ENCODE data around the gene CHAF1A.

The CHAF1A gene

GRCh38 chr19:4401769-4402170 is 670 bp upstream of the CHAF1A start:
- Histone ChIP-seq H4K20me1 (ENCODE audit: low read depth, low read length) (peaks cover 10% of the 10 kb centered on the region; the same call in 1 of the 2 replicates), H3K27ac (ENCODE audit: low read depth, low read length) (peak overlapping the region; percentile 62)

GRCh38 chr19:4403005-4403761 is 743 bp downstream of the CHAF1A start:
- Histone ChIP-seq H2AFZ (ENCODE audit: low read depth, low read length, severe bottlenecking) (no peak overlapping the region), H4K20me1 (ENCODE audit: low read depth, low read length) (peaks cover 10% of the 10 kb centered on the region; the same call in 1 of the 2 replicates), H3K79me2 (ENCODE audit: insufficient read depth, low read length) (peaks cover 76% of the 10 kb centered on the region), H3K4me3 (ENCODE audit: insufficient read depth, low read length, poor library complexity, severe bottlenecking) (peak overlapping the region; percentile 98), H3K36me3 (ENCODE audit: low read length) (peaks cover 13% of the 10 kb centered on the region; the same call in 1 of the 2 replicates), H3F3A (ENCODE audit: insufficient read depth) (peaks cover 8% of the 10 kb centered on the region; the same call in 1 of the 2 replicates), H3K4me2 (ENCODE audit: low read depth, low read length, poor library complexity, severe bottlenecking) (peak overlapping the region; percentile 80), H3K27me3 (ENCODE audit: low read length) (no peaks in the 10 kb centered on the region), H3K9me3 (ENCODE audit: insufficient read depth, low read length) (no peaks in the 10 kb centered on the region), H3K27ac (ENCODE audit: low read depth, low read length) (peak overlapping the region; percentile 71), H3K9me2 (replicated peaks; ENCODE audit: insufficient read depth, low read length) (no peaks in the 10 kb centered on the region), H3K9ac (ENCODE audit: low read length) (peak overlapping the region; percentile 99)
- no peak for TF ChIP-seq CTCF (IDR thresholded peaks at IDR 0.05; ENCODE audit: insufficient read depth, low read length, poor library complexity, severe bottlenecking)
- no peak for TF ChIP-seq EZH2phosphoT487 (conservative IDR thresholded peaks at IDR 0.05; ENCODE audit: low read length)

More at GRCh38 chr19:4401769-4402170, 670 bp upstream of the CHAF1A start:
- Histone ChIP-seq H3K9me3 (ENCODE audit: insufficient read depth, low read length) (no peaks in the 10 kb centered on the region), H3K9me2 (replicated peaks; ENCODE audit: insufficient read depth, low read length) (no peaks in the 10 kb centered on the region), H3K9ac (ENCODE audit: low read length) (peak overlapping the region; percentile 99), H3K4me2 (ENCODE audit: low read depth, low read length, poor library complexity, severe bottlenecking) (peak overlapping the region; percentile 84), H3F3A (ENCODE audit: insufficient read depth) (peaks cover 8% of the 10 kb centered on the region; the same call in 1 of the 2 replicates), H3K36me3 (ENCODE audit: low read length) (peaks cover 13% of the 10 kb centered on the region; the same call in 1 of the 2 replicates), H3K4me3 (ENCODE audit: insufficient read depth, low read length, poor library complexity, severe bottlenecking) (peak overlapping the region; percentile 59), H2AFZ (ENCODE audit: low read depth, low read length, severe bottlenecking) (no peak overlapping the region), H3K27me3 (ENCODE audit: low read length) (no peaks in the 10 kb centered on the region), H3K79me2 (ENCODE audit: insufficient read depth, low read length) (peaks cover 76% of the 10 kb centered on the region)
- TF ChIP-seq CTCF (IDR thresholded peaks at IDR 0.05; ENCODE audit: insufficient read depth, low read length, poor library complexity, severe bottlenecking) (no peak), EZH2phosphoT487 (conservative IDR thresholded peaks at IDR 0.05; ENCODE audit: low read length) (no peak)

- Histone ChIP-seq H3K4me2 (ENCODE audit: low read depth, low read length, poor library complexity, severe bottlenecking) (no peak overlapping the region), H3F3A (ENCODE audit: insufficient read depth) (peaks cover 8% of the 10 kb centered on the region; the same call in 1 of the 2 replicates), H4K20me1 (ENCODE audit: low read depth, low read length) (peaks cover 5% of the 10 kb centered on the region; the same call in 1 of the 2 replicates), H3K9me2 (replicated peaks; ENCODE audit: insufficient read depth, low read length) (no peaks in the 10 kb centered on the region), H3K4me3 (ENCODE audit: insufficient read depth, low read length, poor library complexity, severe bottlenecking) (no peak overlapping the region), H3K9me3 (ENCODE audit: insufficient read depth, low read length) (no peaks in the 10 kb centered on the region), H2AFZ (ENCODE audit: low read depth, low read length, severe bottlenecking) (no peak overlapping the region), H3K9ac (ENCODE audit: low read length) (no peak overlapping the region), H3K27ac (ENCODE audit: low read depth, low read length) (no peak overlapping the region), H3K79me2 (ENCODE audit: insufficient read depth, low read length) (peaks cover 78% of the 10 kb centered on the region), H3K36me3 (ENCODE audit: low read length) (peaks cover 13% of the 10 kb centered on the region; the same call in 1 of the 2 replicates), H3K27me3 (ENCODE audit: low read length) (no peaks in the 10 kb centered on the region)
- TF ChIP-seq CTCF (IDR thresholded peaks at IDR 0.05; ENCODE audit: insufficient read depth, low read length, poor library complexity, severe bottlenecking) (no peak), EZH2phosphoT487 (conservative IDR thresholded peaks at IDR 0.05; ENCODE audit: low read length) (no peak)
Measured at GRCh38 chr19:4405977-4406376, 3.5 kb downstream of the CHAF1A start.
